HCT116 (cell line): ENCODE results near the gene INTS12. TPM values are rescaled to one million over a fixed set of nuclear protein-coding genes. Genes with fewer than 3 reads are reported as not detected.

Experiments
- ATAC-seq: fragments of 200-7000 bp; cut with Tn5 transposase; 2 replicates; pipeline ENCODE4 v1.9.1; 2020; ENCODE audit warnings: mild to moderate bottlenecking, moderate library complexity
- BruUV-seq: library from RNA; stranded (reverse); fragments of 400-500 nt; replicated peaks from 2 replicates; lab custom pipeline; 2021; lab: Mats Ljungman, UMichigan
- CTCF ChIA-PET: fragments of 300-600 bp; sonication (Branson Sonifier 250); formaldehyde crosslinking; loops from one replicate; lab custom pipeline; 2021; ENCODE audit warnings: antibody characterized with exemption; lab: Charles Lee
- POLR2A ChIA-PET: fragments of 300-600, 350-600 bp; sonication (Branson Sonifier 250); formaldehyde crosslinking; loops from one replicate; lab custom pipeline; 2021; ENCODE audit warnings: antibody characterized with exemption; lab: Charles Lee
- RAD21 ChIA-PET, 2 experiments: fragments of 300-600 bp; sonication (Branson Sonifier 250); formaldehyde crosslinking; loops; one replicate each; lab custom pipeline; 2023; ENCODE audit warnings: low total read pairs in 2 of 2; ENCODE audit not compliant: uncharacterized antibody in 2 of 2, unreplicated experiment in 2 of 2, low non-redundant PET in 1 of 2; lab: Charles Lee
- DNase-seq: peaks from one replicate; pipeline ENCODE4 v3.0.0-alpha.2; 2010; ENCODE audit warnings: low read depth, low spot score
- H2AFZ ChIP-seq: fragments of 200-600 bp; shearing (Covaris generic), sonication (generic); 2 replicates; pipeline ENCODE4 v1.6.1; 2017; ENCODE audit warnings: low read depth, mixed run types, mixed read lengths, antibody characterized with exemption, low read length; ENCODE audit not compliant: poor library complexity, severe bottlenecking
- H3K27ac ChIP-seq: 2 replicates; pipeline ENCODE4 v1.5.1; 2012; ENCODE audit warnings: low read depth, low read length
- H3K27me3 ChIP-seq: fragments of 200-600 bp; sonication (generic); 2 replicates; pipeline ENCODE4 v1.6.1; 2016; ENCODE audit warnings: mixed run types, low read length, mixed read lengths; ENCODE audit not compliant: insufficient read depth
- H3K36me3 ChIP-seq, 2 experiments: fragments of 200-500 bp in 1 of 2; fragments of 200-600 bp in 1 of 2; sonication (Bioruptor generic) in 1 of 2; sonication (generic) in 1 of 2; 2 replicates each; pipeline versions ENCODE4 v1.5.1 to v1.6.1; 2014 to 2016; ENCODE audit warnings: low read length in 2 of 2, inconsistent platforms in 1 of 2, mixed read lengths in 1 of 2, mixed run types in 1 of 2; ENCODE audit not compliant: insufficient read depth in 2 of 2, control insufficient read depth in 1 of 2
- H3K4me1 ChIP-seq, 2 experiments: fragments of 200-600 bp in 1 of 2; sonication (generic) in 1 of 2; 2 replicates each; pipeline versions ENCODE4 v1.5.1 to v1.6.1; 2012 to 2017; ENCODE audit warnings: low read length in 2 of 2, inconsistent platforms in 1 of 2, mild to moderate bottlenecking in 1 of 2, mixed read lengths in 1 of 2, mixed run types in 1 of 2, moderate library complexity in 1 of 2; ENCODE audit not compliant: insufficient read depth in 2 of 2, control insufficient read depth in 1 of 2
- H3K4me2 ChIP-seq: fragments of 200-600 bp; sonication (generic); 2 replicates; pipeline ENCODE4 v1.6.1; 2017; ENCODE audit warnings: mixed run types, low read length, mixed read lengths
- H3K4me3 ChIP-seq, 2 experiments: fragments of 200-600 bp in 1 of 2; sonication (generic) in 1 of 2; replicated peaks in 1 of 2; 2 replicates each; pipeline ENCODE4 v1.5.1; 2011 to 2016; ENCODE audit warnings: low read length in 2 of 2, control low read depth in 1 of 2, low read depth in 1 of 2, mild to moderate bottlenecking in 1 of 2, mixed read lengths in 1 of 2, mixed run types in 1 of 2
- H3K79me2 ChIP-seq: fragments of 200-600 bp; sonication (generic); 2 replicates; pipeline ENCODE4 v1.6.1; 2017; ENCODE audit warnings: mild to moderate bottlenecking, mixed run types, low read length, moderate library complexity, mixed read lengths; ENCODE audit not compliant: insufficient read depth
- H3K9ac ChIP-seq: fragments of 200-600 bp; sonication (generic); 2 replicates; pipeline ENCODE4 v1.6.1; 2016; ENCODE audit warnings: low read length, mixed read lengths
- H3K9me2 ChIP-seq: fragments of 200-600 bp; sonication (generic), shearing (Covaris generic); 2 replicates; pipeline ENCODE4 v1.6.1; 2017; ENCODE audit warnings: mixed run types, mild to moderate bottlenecking, moderate library complexity; ENCODE audit not compliant: insufficient read depth
- H3K9me3 ChIP-seq, 2 experiments: fragments of 200-500 bp in 1 of 2; fragments of 200-600 bp in 1 of 2; sonication (Bioruptor generic) in 1 of 2; sonication (generic) in 1 of 2; 2 replicates each; pipeline ENCODE4 v1.6.1; 2014 to 2017; ENCODE audit warnings: low read length in 2 of 2, mixed read lengths in 2 of 2, inconsistent platforms in 1 of 2, low read depth in 1 of 2, mild to moderate bottlenecking in 1 of 2, mixed run types in 1 of 2, moderate library complexity in 1 of 2; ENCODE audit not compliant: control insufficient read depth in 1 of 2, insufficient read depth in 1 of 2
- H4K20me1 ChIP-seq: fragments of 200-600 bp; sonication (generic), shearing (Covaris generic); 2 replicates; pipeline ENCODE4 v1.6.1; 2017; ENCODE audit warnings: mixed run types, mild to moderate bottlenecking, moderate library complexity; ENCODE audit not compliant: insufficient read depth
- EGR1 ChIP-seq: IDR thresholded peaks from 2 replicates; pipeline ENCODE4 v1.6.1; 2012; ENCODE audit warnings: low read depth
- EZH2 ChIP-seq: fragments of 200-600 bp; sonication (generic); IDR thresholded peaks from 2 replicates; pipeline ENCODE4 v1.6.1; 2017; ENCODE audit warnings: antibody characterized with exemption, mixed run types
- JUND ChIP-seq: IDR thresholded peaks from 2 replicates; pipeline ENCODE4 v1.6.1; 2012
- RAD21 ChIP-seq: IDR thresholded peaks from 2 replicates; pipeline ENCODE4 v1.6.1; 2012; ENCODE audit warnings: low read depth, mild to moderate bottlenecking
- REST ChIP-seq: IDR thresholded peaks from 2 replicates; pipeline ENCODE4 v1.6.1; 2012; ENCODE audit warnings: low read depth
- SIN3A ChIP-seq: IDR thresholded peaks from 2 replicates; pipeline ENCODE4 v1.6.1; 2012; ENCODE audit warnings: low read depth
- ZFX ChIP-seq: fragments of 450-650 bp; IDR thresholded peaks from 2 replicates; pipeline ENCODE4 v1.6.1; 2017
- intact Hi-C: fragments of 100-400 bp; cut with micrococcal nuclease; formaldehyde crosslinking; loops from 2 replicates; pipeline ENCODE4 v1.10.0; 2022
- total RNA-seq: library from RNA; stranded (reverse); gene quantifications from one replicate; pipeline ENCODE4 v1.2.1, GENCODE V29; 2021; ENCODE audit not compliant: unreplicated experiment

INTS12 gene
- total RNA-seq, 1 experiment from 2014 or later = 18.5 TPM

GRCh38 chr4:105651884-105652283 lies 56.6 kb downstream of the INTS12 start (continued):
- TF ChIP-seq REST (no peak), JUND (no peak)

GRCh38 chr4:105650190-105650589 lies 58.3 kb downstream of the INTS12 start:
- Histone ChIP-seq H3K9ac (no peak overlapping the region), H3K4me2 (no peak overlapping the region), H3K27me3 (no peaks in the 10 kb centered on the region), H2AFZ (no peak overlapping the region), H3K9me3 (no peaks in the 10 kb centered on the region), H3K79me2 (no peaks in the 10 kb centered on the region), H3K27ac (no peak overlapping the region), H3K36me3 (no peaks in the 10 kb centered on the region), H4K20me1 (no peaks in the 10 kb centered on the region), H3K4me3 (no peak overlapping the region), H3K4me1 (no peaks in the 10 kb centered on the region), H3K9me2 (no peaks in the 10 kb centered on the region)
- ChIA-PET RAD21 (no interaction called here), CTCF (no interaction called here), POLR2A (no interaction called here)
- TF ChIP-seq ZFX (no peak), JUND (no peak), SIN3A (no peak), EGR1 (no peak), RAD21 (no peak), EZH2 (no peak)
- DNase-seq = no peak
- BruUV-seq = no TSS peak
- intact Hi-C loops = no loop called here
- no peak for ATAC-seq
